Astrocyte (in vitro differentiated cells and primary cell): Measurements from ENCODE around the gene DCAF6. TPM values are rescaled to one million over a fixed set of nuclear protein-coding genes. Genes with fewer than 3 reads are reported as not detected.

Experiments
- DNase-seq: peaks from one replicate; pipeline ENCODE4 v3.0.0-alpha.2; 2010; ENCODE audit warnings: low read depth
- FAIRE-seq: peaks from 2 replicates; lab custom pipeline; 2011; peaks lifted over from hg19 to GRCh38; lab: Jason Lieb, UNC
- H2AFZ ChIP-seq: 2 replicates; pipeline ENCODE4 v1.6.0; 2012; ENCODE audit warnings: low read depth, low read length, inconsistent platforms
- H3K27ac ChIP-seq: 2 replicates; pipeline ENCODE4 v1.5.1; 2011; ENCODE audit warnings: low read depth, low read length, inconsistent platforms
- H3K27me3 ChIP-seq: 2 replicates; pipeline ENCODE4 v1.6.0; 2011; ENCODE audit warnings: low read length, inconsistent platforms; ENCODE audit not compliant: insufficient read depth
- H3K36me3 ChIP-seq: 2 replicates; pipeline ENCODE4 v1.5.1; 2011; ENCODE audit warnings: low read length, inconsistent platforms; ENCODE audit not compliant: insufficient read depth
- H3K4me1 ChIP-seq: 2 replicates; pipeline ENCODE4 v1.5.1; 2011; ENCODE audit warnings: low read length, inconsistent platforms; ENCODE audit not compliant: insufficient read depth
- H3K4me2 ChIP-seq: 2 replicates; pipeline ENCODE4 v1.6.0; 2012; ENCODE audit warnings: low read length, inconsistent platforms
- H3K4me3 ChIP-seq: 2 replicates; pipeline ENCODE4 v1.5.1; 2011; ENCODE audit warnings: low read depth, mild to moderate bottlenecking, low read length, inconsistent platforms; ENCODE audit not compliant: insufficient read depth
- H3K79me2 ChIP-seq: 2 replicates; pipeline ENCODE4 v1.6.0; 2012; ENCODE audit warnings: mild to moderate bottlenecking, low read length, inconsistent platforms; ENCODE audit not compliant: insufficient read depth
- H3K9ac ChIP-seq: 2 replicates; pipeline ENCODE4 v1.6.0; 2012; ENCODE audit warnings: mild to moderate bottlenecking, low read length, inconsistent platforms
- H3K9me3 ChIP-seq: 2 replicates; pipeline ENCODE4 v1.5.1; 2012; ENCODE audit warnings: low read depth, mild to moderate bottlenecking, low read length, inconsistent platforms; ENCODE audit not compliant: insufficient read depth
- H4K20me1 ChIP-seq: 2 replicates; pipeline ENCODE4 v1.6.0; 2012; ENCODE audit warnings: low read length, inconsistent platforms; ENCODE audit not compliant: insufficient read depth
- H3K27ac Mint-ChIP-seq: one replicate; pipeline ENCODE4 v1.8.0; 2021; ENCODE audit warnings: mild to moderate bottlenecking, mixed read lengths; ENCODE audit not compliant: unreplicated experiment
- H3K27me3 Mint-ChIP-seq: one replicate; pipeline ENCODE4 v1.8.0; 2021; ENCODE audit warnings: low read depth, mixed read lengths; ENCODE audit not compliant: unreplicated experiment
- H3K36me3 Mint-ChIP-seq: one replicate; pipeline ENCODE4 v1.8.0; 2021; ENCODE audit warnings: low read depth, mixed read lengths; ENCODE audit not compliant: unreplicated experiment
- H3K4me1 Mint-ChIP-seq: one replicate; pipeline ENCODE4 v1.8.0; 2021; ENCODE audit warnings: low read depth, mixed read lengths; ENCODE audit not compliant: unreplicated experiment
- H3K4me3 Mint-ChIP-seq: one replicate; pipeline ENCODE4 v1.8.0; 2021; ENCODE audit warnings: mild to moderate bottlenecking, moderate library complexity, mixed read lengths; ENCODE audit not compliant: unreplicated experiment
- H3K9me3 Mint-ChIP-seq: one replicate; pipeline ENCODE4 v1.8.0; 2021; ENCODE audit warnings: mild to moderate bottlenecking, mixed read lengths; ENCODE audit not compliant: unreplicated experiment
- EZH2 ChIP-seq: IDR thresholded peaks from 2 replicates; pipeline ENCODE4 v1.6.1; 2012; ENCODE audit warnings: mild to moderate bottlenecking, low read length, inconsistent platforms; ENCODE audit not compliant: insufficient read depth
- total RNA-seq: library from RNA; stranded (reverse); gene quantifications from 2 replicates; pipeline ENCODE4 v1.2.1, GENCODE V29; 2021
- TF ChIP-seq, protein P1 (sequence below): IDR thresholded peaks from 2 replicates; pipeline ENCODE4 v1.5.1; 2011; ENCODE audit warnings: low read depth, mild to moderate bottlenecking, inconsistent platforms, low read length, moderate library complexity; ENCODE audit not compliant: insufficient read depth

Gene DCAF6
- total RNA-seq, 1 donor from 2014 or later = 57.4 TPM

DNA sequence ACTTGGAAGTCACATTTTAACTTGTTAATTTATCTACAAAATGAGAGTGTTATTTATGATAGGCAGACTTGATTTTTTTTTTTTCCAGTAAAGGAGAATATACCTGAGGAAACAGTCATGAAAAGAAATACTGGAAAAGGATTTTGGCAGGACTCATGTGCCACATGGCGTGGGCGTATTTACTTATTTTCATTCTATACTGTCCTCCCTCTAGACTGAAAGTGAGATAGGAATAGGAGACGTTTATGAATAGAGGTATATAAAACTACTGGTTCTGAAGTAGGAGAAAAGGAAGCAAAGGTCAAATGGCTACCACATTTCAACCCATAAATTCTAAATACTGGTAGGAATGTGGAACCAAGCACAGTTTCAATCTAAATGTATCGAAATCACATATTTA lies 95.1 kb downstream of the DCAF6 start:
- Mint-ChIP-seq H3K36me3 (peaks cover 2% of the 10 kb centered on the region), H3K27ac (no peak overlapping the region), H3K4me1 (no peaks in the 10 kb centered on the region), H3K27me3 (no peaks in the 10 kb centered on the region), H3K9me3 (no peaks in the 10 kb centered on the region), H3K4me3 (no peak overlapping the region)
- no peak for DNase-seq
- Histone ChIP-seq H3K79me2 (no peaks in the 10 kb centered on the region), H3K27ac (no peak overlapping the region), H3K9me3 (no peaks in the 10 kb centered on the region), H2AFZ (no peak overlapping the region), H3K27me3 (no peaks in the 10 kb centered on the region), H3K4me1 (no peaks in the 10 kb centered on the region), H3K4me3 (no peak overlapping the region), H4K20me1 (no peaks in the 10 kb centered on the region), H3K36me3 (peaks cover 4% of the 10 kb centered on the region), H3K4me2 (no peak overlapping the region), H3K9ac (no peak overlapping the region)
- TF ChIP-seq, protein P1, sequence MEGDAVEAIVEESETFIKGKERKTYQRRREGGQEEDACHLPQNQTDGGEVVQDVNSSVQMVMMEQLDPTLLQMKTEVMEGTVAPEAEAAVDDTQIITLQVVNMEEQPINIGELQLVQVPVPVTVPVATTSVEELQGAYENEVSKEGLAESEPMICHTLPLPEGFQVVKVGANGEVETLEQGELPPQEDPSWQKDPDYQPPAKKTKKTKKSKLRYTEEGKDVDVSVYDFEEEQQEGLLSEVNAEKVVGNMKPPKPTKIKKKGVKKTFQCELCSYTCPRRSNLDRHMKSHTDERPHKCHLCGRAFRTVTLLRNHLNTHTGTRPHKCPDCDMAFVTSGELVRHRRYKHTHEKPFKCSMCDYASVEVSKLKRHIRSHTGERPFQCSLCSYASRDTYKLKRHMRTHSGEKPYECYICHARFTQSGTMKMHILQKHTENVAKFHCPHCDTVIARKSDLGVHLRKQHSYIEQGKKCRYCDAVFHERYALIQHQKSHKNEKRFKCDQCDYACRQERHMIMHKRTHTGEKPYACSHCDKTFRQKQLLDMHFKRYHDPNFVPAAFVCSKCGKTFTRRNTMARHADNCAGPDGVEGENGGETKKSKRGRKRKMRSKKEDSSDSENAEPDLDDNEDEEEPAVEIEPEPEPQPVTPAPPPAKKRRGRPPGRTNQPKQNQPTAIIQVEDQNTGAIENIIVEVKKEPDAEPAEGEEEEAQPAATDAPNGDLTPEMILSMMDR = no peak
- TF ChIP-seq EZH2 = no peak
- FAIRE-seq = no peak

DNA sequence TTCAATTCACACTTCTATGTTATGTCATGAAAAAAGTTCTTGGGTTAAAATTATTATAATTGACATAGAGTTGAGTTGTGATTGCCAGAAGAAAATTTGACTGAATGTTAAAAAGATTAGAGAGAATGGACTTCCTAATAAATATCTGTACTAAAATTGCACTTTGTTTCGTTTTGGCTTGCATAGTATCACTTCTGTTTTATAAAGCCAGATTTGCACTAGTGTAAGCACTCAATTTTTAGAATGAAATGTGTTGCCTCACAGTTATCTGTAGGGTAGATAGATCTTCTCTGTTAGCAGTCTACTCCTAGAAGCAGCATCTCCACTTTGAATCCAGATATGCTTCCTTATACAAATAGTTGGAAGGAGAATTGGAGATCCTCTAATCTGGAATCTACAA lies 95.5 kb downstream of the DCAF6 start:
- TF ChIP-seq, protein P1 = no peak
- no peak for TF ChIP-seq EZH2
- H3K27ac Mint-ChIP-seq = no peak overlapping the region
- H3K4me1 Mint-ChIP-seq = no peaks in the 10 kb centered on the region
- H3K4me3 Mint-ChIP-seq = no peak overlapping the region
- FAIRE-seq = no peak
- Histone ChIP-seq H3K79me2 (no peaks in the 10 kb centered on the region), H3K4me3 (no peak overlapping the region), H3K27me3 (no peaks in the 10 kb centered on the region), H2AFZ (no peak overlapping the region), H3K4me1 (no peaks in the 10 kb centered on the region), H3K9me3 (no peaks in the 10 kb centered on the region), H4K20me1 (no peaks in the 10 kb centered on the region), H3K27ac (no peak overlapping the region), H3K9ac (no peak overlapping the region), H3K4me2 (no peak overlapping the region), H3K36me3 (peaks cover under 1% of the 10 kb centered on the region)
- H3K36me3 Mint-ChIP-seq = peaks cover 2% of the 10 kb centered on the region
- H3K9me3 Mint-ChIP-seq = no peaks in the 10 kb centered on the region
- DNase-seq = no peak
- no peaks in the 10 kb centered on the region for H3K27me3 Mint-ChIP-seq

DNA sequence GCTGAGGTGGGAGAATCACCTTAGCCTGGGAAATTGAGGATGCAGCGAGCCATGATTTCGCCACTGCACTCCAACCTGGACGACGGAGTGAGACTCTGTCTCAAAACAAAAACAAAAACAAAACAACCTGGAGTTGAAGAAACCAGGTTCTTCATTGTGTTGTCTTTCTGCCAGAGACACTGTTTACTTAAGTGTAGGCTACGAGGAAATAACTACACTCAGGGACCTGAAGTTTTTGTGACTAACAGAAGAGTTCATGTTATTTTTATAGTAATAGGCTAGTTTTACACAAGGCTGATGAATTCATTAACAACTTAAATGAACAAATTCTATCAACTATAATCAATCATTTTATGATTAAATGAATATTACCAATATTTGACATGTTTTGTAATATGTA lies 98.9 kb downstream of the DCAF6 start:
- Mint-ChIP-seq H3K36me3 (no peaks in the 10 kb centered on the region), H3K4me1 (no peaks in the 10 kb centered on the region), H3K27me3 (no peaks in the 10 kb centered on the region), H3K27ac (no peak overlapping the region), H3K9me3 (no peaks in the 10 kb centered on the region), H3K4me3 (no peak overlapping the region)
- TF ChIP-seq EZH2 = no peak
- TF ChIP-seq, protein P1 = no peak
- DNase-seq (no peak), FAIRE-seq (no peak)
- Histone ChIP-seq H3K4me3 (no peak overlapping the region), H3K4me1 (no peaks in the 10 kb centered on the region), H3K36me3 (no peaks in the 10 kb centered on the region), H3K9ac (no peak overlapping the region), H3K79me2 (no peaks in the 10 kb centered on the region), H3K9me3 (no peaks in the 10 kb centered on the region), H3K27ac (no peak overlapping the region), H3K4me2 (no peak overlapping the region), H4K20me1 (no peaks in the 10 kb centered on the region), H3K27me3 (no peaks in the 10 kb centered on the region), H2AFZ (no peak overlapping the region)
